Heart right ventricle (tissue), 16 donors: ENCODE results near the gene SS18L1. TPM values are rescaled to one million over a fixed set of nuclear protein-coding genes. Genes with fewer than 3 reads are reported as not detected.

Experiments
- ATAC-seq, 8 donors: fragments of 200-7000 bp; cut with Tn5 transposase; one replicate each; pipeline ENCODE4 v1.9.1; 2020; ENCODE audit warnings: mild to moderate bottlenecking in 8 of 8, moderate library complexity in 8 of 8, moderate number of reproducible peaks in 1 of 8
- DNase-seq, 2 donors: peaks; one replicate each; pipeline ENCODE4 v3.0.0-alpha.2; 2020
- H3K27ac ChIP-seq, 10 donors: fragments of 200-600 bp; sonication (generic) in 2 of 10; one replicate each; pipeline versions ENCODE4 v1.5.0 to v1.8.0; 2020 to 2022; ENCODE audit warnings: mild to moderate bottlenecking in 3 of 10
- H3K27me3 ChIP-seq, 7 donors: fragments of 200-600 bp; one replicate each; pipeline ENCODE4 v1.8.0; 2021 to 2022; ENCODE audit warnings: mild to moderate bottlenecking in 2 of 7
- H3K36me3 ChIP-seq, 9 donors: fragments of 200-600 bp; sonication (generic) in 1 of 9; one replicate each; pipeline versions ENCODE4 v1.5.0 to v1.8.0; 2020 to 2022; ENCODE audit warnings: mild to moderate bottlenecking in 2 of 9
- H3K4me1 ChIP-seq, 9 donors: fragments of 200-600 bp; sonication (generic) in 1 of 9; one replicate each; pipeline versions ENCODE4 v1.5.0 to v1.8.0; 2020 to 2022; ENCODE audit warnings: mild to moderate bottlenecking in 4 of 9
- H3K4me3 ChIP-seq, 10 donors: fragments of 200-600 bp; sonication (generic) in 2 of 10; one replicate each; pipeline versions ENCODE4 v1.5.0 to v1.8.0; 2020 to 2022; ENCODE audit warnings: mild to moderate bottlenecking in 7 of 10, moderate library complexity in 2 of 10
- H3K9me3 ChIP-seq, 11 donors: fragments of 200-600 bp in 10 of 11; sonication (generic) in 2 of 11; one replicate each; pipeline versions ENCODE4 v1.5.0 to v1.8.0; 2013 to 2022; ENCODE audit warnings: mild to moderate bottlenecking in 2 of 11, control low read depth in 1 of 11, moderate library complexity in 1 of 11
- CTCF ChIP-seq, 9 donors: fragments of 200-600 bp; sonication (generic) in 2 of 9; IDR thresholded peaks; one replicate each; pipeline versions ENCODE4 v1.5.0 to v1.8.0; 2021 to 2022; ENCODE audit warnings: antibody characterized with exemption in 9 of 9, mild to moderate bottlenecking in 5 of 9, moderate library complexity in 1 of 9
- WGBS, 2 donors: extraction: QIAGEN DNeasy Blood & Tissue Kit; methylation state at CpG; one replicate each; pipeline ENCODE4 v1.1.7; 2013; ENCODE audit warnings: inconsistent platforms in 1 of 2; 5-methylcytosine and 5-hydroxymethylcytosine counted together
- intact Hi-C, 10 donors: fragments of 100-400 bp; cut with DNase I; formaldehyde crosslinking; loops; one replicate each; pipeline versions ENCODE4 v1.11.1 to v1.14.2; 2022
- polyA plus RNA-seq, 2 donors: library from polyadenylated mRNA; stranded (reverse); fragments of 200-250 nt; gene quantifications; one replicate each; pipeline ENCODE4 v1.2.3, GENCODE V29; 2013
- total RNA-seq, 10 donors: library from RNA; stranded (reverse); fragmentation: NEBNext Ultra II Directional in 3 of 10; extraction: Animal tissue kit (Norgen Biotek cat#: 25700) in 3 of 10; gene quantifications; one replicate each; pipeline versions ENCODE4 v1.2.1 to v1.2.4, GENCODE V29; 2021 to 2023
- donor health status: Arrhythmogenic right ventricular cardiomyopathy.
- donor health status: ischemic (EF 13 %, LVEDD 7.1; RV severe dilation, severe dysfunction).
- donor health status: healthy with polysubstance abuse.
- donor health status: DM: no; HTN: yes; CAD: no.
- donor health status: DM: no; HTN: no; CAD: no.
- donor health status: ischemic (EF 25% LVEDD 6.9; RV normal size, moderate dysfunction).
- donor health status: ischemic (EF 25% LVEDD 5.7; RV mildly dilated, moderate dysfunction).
- donor health status: healthy.
- donor health status: DM: yes; HTN: yes; CAD: no.
- donor health status: Ischemic cardiomyopathy.
- donor health status: ischemic (EF 35%, LVEDD 5.7; RV mildly dilated, moderate dysfunction).
- donor health status: nonischemic (EF 11% LVEDD 7.7; RV severe dilation, severe dysfunction).
- donor health status: DM: yes; HTN: yes; CAD: no.
- donor health status: PGD.
- donor health status: ischemic (EF 29% LVEDD 5.4; RV normal size, mild dysfunction).
- donor health status: nonischemic (EF 23%, LVEDD 6.1; RV moderate dilation, normal function).

The SS18L1 gene
- total and polyA plus RNA-seq, 12 donors: 5.2 to 22.3 (median 7.4) TPM

GRCh38 chr20:62157387-62158087, 14.0 kb downstream of the SS18L1 start:
- Histone ChIP-seq H3K36me3 (peaks cover 0 to 49% (median 11%) of the 10 kb centered on the region in 9 donors), H3K4me1 (peaks cover 5 to 15% (median 10%) of the 10 kb centered on the region in 9 donors), H3K4me3 (no peak overlapping the region), H3K9me3 (peaks cover 0 to 8% (median 0%) of the 10 kb centered on the region in 11 donors), H3K27me3 (no peaks in the 10 kb centered on the region), H3K27ac (no peak overlapping the region)
- intact Hi-C loops: loop anchor here in 3 of 10 donors (5.0 kb wide), 1 partner anchor 145 kb away; no protein-coding TSS in a partner anchor
- 89 to 90% methylated on average over 25 of the region's 25 CpGs for WGBS, 2 donors
- no peak for DNase-seq
- ATAC-seq: peak in 3 of 8 donors; percentile 3 to 40 (median 6)
- no peak for TF ChIP-seq CTCF (IDR thresholded peaks at IDR 0.05)

- ATAC-seq (peak in 1 of 8 donors; percentile 5), DNase-seq (no peak)
- peaks cover 5 to 15% (median 10%) of the 10 kb centered on the region in 9 donors for H3K4me1 ChIP-seq
- H3K4me3 ChIP-seq: no peak overlapping the region
- H3K27ac ChIP-seq: no peak overlapping the region
- peaks cover 0 to 49% (median 11%) of the 10 kb centered on the region in 9 donors for H3K36me3 ChIP-seq
- TF ChIP-seq CTCF (IDR thresholded peaks at IDR 0.05): no peak
- WGBS, 2 donors: 98% methylated on average over 12 of the region's 12 CpGs
- intact Hi-C loops: loop anchor here in 3 of 10 donors (5.0 kb wide), 1 partner anchor 146 kb away; no protein-coding TSS in a partner anchor
- no peaks in the 10 kb centered on the region for H3K27me3 ChIP-seq
- peaks cover 0 to 6% (median 0%) of the 10 kb centered on the region in 11 donors for H3K9me3 ChIP-seq
These were observed 14.5 kb downstream of the SS18L1 start for GRCh38 chr20:62158088-62158400.

- Histone ChIP-seq H3K4me3 (no peak overlapping the region), H3K9me3 (peaks cover 0 to under 1% (median 0%) of the 10 kb centered on the region in 11 donors), H3K27ac (no peak overlapping the region), H3K36me3 (peaks cover 0 to 52% (median 11%) of the 10 kb centered on the region in 9 donors), H3K4me1 (peaks cover 5 to 15% (median 10%) of the 10 kb centered on the region in 9 donors), H3K27me3 (no peaks in the 10 kb centered on the region)
- WGBS, 2 donors: 92% methylated on average over 22 of the region's 22 CpGs
- no peak for TF ChIP-seq CTCF (IDR thresholded peaks at IDR 0.05)
- ATAC-seq (no peak), DNase-seq (no peak)
- intact Hi-C loops: loop anchor here in 3 of 10 donors (5.0 kb wide), 1 partner anchor 146 kb away; no protein-coding TSS in a partner anchor
These were observed 15.0 kb downstream of the SS18L1 start for GRCh38 chr20:62158541-62158940.

GRCh38 chr20:62159052-62159451, 15.5 kb downstream of the SS18L1 start:
- intact Hi-C loops: loop anchor here in 3 of 10 donors (5.0 kb wide), 1 partner anchor 147 kb away; no protein-coding TSS in a partner anchor
- Histone ChIP-seq H3K4me3 (no peak overlapping the region), H3K27me3 (no peaks in the 10 kb centered on the region), H3K36me3 (peaks cover 0 to 57% (median 14%) of the 10 kb centered on the region in 9 donors), H3K4me1 (peaks cover 5 to 15% (median 10%) of the 10 kb centered on the region in 9 donors), H3K27ac (no peak overlapping the region), H3K9me3 (no peaks in the 10 kb centered on the region)
- DNase-seq (no peak), ATAC-seq (peak in 1 of 8 donors; percentile 31)
- no peak for TF ChIP-seq CTCF (IDR thresholded peaks at IDR 0.05)
- 82 to 86% methylated on average over 11 of the region's 11 CpGs for WGBS, 2 donors
